Inferior parietal cortex (tissue), 1 donor: ENCODE results near the gene ASMTL.
"Not testable (repeated sequence)": the region's sequence is repeated elsewhere in the genome, so short reads cannot be mapped to it uniquely, and the experiment has no call there.

Source experiments
- DNase-seq: peaks from one replicate; pipeline ENCODE4 v3.0.0-alpha.2; 2016; ENCODE audit errors: extremely low spot score

Gene ASMTL

DNA sequence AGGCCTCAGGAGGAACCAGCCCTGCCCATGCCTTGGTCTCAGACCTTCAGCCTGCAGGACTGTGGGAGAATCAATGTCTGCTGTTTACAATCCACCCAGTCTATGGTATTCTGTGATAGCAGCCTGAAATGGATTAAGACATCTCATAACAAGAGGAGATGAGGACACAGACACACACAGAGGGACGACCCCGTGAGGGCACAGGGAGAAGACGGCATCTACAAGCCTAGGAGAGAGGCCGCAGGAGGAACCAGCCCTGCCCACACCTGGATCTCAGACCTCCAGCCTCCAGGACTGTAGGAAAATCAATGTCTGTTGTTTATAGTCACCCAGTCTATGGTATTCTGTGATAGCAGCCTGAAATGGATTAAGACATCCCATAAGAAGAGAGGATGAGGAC is 64.1 kb downstream of the ASMTL start:
- no peak for DNase-seq

DNA sequence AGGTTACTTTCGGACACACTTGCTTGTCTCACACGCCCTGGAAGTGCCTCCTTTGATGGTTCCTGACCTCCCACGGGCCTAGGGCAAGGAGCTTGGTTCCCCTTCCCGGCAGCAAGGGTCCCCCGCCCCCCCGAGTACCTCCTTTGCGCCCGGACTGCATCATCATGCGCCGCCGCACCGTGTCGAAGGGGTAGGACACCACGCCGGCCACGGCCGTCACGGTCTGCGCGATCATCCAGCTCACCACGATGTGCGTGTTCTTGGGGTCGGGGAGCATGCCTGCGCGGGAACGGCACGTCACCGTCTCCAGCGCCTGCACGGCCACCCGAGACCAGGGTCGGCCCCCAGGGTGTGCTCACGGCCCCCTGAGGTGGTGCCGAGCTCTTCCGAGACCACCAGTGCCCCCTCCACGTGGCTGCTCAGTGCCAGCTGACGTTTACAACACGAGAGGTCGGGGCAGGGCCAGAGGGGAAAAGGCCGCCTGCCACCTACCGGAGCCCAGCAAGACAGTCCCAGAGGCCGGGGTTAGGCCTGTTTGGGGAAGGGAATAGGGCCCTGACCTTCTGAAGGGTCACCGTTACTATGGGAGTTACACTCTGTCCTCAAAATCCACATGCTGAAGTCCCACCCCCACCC is 65.5 kb downstream of the ASMTL start:
- DNase-seq = no peak

DNA sequence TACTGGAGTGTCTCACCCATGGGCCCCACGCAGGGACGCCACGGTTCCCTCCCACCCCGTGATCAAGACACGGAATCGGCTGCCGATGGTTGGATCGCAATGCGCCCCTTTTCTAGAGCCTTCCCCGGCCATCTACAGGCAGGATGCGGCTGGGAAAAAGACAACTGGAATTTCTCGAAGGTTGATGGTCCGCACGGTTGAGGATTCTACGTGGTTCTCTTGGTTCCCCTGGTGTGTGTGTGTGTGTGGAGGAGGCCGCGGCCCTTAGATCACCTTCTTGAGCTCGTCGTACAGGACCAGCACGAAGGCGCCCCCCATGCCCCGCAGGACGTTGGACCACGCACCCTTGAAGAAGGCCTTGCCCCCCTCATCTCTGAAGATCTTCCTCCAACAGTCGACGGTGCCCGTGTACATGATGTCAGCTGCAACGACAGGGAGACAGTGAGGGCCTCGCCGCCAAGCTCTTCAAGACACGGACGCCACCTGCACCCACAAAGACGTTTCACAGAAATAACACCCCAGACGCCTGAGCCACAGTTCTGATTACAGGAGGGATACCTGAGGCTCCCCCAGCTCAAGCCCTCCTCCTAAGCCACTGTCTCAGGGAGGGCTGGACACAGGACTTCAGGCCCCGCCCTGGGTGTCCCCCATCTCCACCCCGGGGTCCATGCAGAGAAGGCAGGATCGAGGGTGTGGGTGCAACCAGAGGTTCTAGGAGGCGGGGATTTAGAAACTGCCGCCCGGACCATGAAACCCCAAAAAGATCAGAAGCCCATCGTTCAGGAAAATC is 66.2 kb downstream of the ASMTL start:
- no peak for DNase-seq

DNA sequence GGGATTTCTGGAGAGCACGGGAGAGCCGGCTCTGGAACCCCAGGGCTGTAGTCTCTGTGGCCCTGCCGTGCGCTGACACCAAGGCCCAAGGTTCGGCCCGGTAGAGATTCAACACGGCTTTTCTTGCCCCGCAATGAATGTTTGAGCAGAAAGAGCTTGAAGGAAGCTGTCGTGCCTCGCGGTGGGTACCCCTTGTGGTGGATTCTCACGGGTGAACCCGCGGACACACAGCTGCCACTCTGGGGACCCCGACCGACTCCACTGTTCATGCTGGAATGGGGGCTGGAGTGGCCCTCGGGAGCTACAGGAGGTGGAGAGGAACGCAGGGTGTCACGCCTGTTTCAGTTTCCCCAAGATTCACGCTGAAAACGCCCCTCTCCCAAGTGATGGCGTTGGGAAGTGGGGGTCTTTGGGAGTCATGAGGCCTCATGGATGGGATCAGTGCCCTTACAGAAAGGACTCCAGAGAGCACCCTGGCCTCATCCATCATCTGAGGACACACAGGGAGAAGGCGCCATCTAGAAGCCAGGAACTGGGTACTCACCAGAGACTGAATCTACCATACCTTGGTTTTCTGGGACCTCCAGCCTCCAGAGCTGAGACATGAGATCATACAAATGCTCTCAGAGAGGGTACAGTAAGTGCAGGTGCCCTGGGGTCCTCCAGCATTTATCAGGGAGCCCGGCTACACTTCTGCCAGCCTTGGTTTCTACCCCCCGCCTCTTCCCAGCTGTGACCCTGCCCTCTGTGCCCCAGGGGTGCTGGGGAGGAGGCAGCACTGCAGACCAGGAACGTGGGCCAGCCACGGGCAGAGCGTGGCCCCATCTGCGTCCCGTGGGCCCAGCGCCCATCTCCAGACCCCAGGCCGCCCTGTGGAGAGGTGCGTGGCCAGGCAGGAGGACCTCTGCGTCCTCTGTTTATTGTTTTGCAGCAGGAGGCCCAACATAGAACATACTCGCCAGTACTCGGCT is 67.2 kb downstream of the ASMTL start:
- DNase-seq = no peak

DNA sequence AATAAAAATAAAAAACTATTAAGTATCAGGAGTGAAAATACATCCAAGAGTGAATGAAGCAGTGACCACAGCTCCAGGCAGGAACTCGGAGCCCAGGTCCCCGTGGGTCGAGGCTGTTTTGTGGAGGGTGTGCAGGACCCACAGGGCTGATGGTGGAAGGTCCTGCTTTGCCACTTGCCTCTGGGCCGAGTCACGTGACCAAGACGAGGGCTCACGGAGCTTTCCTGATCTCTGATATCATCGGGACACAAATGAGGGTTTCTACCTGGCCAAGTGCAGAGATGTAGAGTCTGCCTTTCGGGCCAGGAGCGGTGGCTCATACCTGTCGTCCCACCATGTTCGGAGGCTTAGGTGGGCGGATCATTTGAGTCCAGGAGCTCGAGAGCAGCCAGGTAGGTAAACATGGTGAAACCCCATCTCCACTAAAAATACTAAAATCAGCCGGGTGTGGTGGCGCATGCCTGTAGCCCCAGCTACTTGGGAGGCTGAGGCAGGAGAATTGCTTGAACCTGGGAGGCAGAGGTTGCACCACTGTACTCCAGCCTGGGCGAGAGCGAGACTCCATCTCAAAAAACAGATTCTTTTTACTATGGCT is 68.0 kb downstream of the ASMTL start:
- no peak for DNase-seq

DNA sequence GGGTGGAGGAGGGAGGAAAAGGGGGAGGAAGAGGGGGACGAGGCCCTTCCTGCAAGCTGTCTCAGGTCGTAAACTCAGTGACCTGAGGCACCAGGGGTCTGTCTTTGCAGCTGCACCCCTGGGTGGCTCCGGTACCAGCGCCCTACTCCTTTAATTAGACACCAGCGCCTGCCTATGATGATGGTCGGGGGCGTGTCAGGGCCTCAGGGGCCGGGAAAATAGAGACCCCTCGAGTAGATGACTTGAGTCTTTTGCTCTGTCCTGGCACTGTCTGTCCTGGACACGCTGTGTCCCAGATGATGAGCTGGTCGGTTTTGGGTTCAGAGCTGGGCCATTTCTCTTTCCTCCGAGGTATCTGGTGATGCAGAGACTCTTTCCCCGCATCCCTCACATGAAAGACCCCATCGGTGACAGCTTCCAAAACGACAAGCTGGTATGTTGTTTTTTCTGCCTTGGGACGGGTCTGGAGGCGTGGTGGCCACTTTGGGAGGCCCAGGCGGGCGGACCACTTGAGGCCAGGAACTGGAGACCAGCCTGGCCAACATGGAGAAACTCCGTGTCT is 72.0 kb downstream of the ASMTL start:
- no peak for DNase-seq

DNA sequence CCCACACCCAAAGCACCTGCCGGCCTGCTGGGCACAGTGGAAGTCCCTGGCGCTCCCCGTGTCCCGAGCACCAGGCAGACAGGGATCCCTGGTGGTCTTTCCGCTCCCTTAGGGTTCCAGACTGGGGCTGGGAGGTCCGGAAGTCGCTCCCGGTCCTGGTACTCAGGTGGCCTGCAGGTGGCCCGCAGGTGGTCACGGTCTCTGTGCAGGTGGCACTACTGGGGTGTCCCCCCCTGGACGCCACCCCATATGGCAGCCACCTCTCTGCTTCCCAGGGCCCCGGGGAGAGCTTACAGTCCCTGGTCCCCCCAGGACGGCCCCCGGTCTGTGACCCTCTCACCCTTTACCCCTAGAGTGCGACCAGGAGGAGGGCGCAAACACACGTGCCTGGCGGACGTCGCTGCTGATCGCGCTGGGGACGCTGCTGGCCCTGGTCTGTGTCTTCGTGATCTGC is 74.4 kb downstream of the ASMTL start:
- DNase-seq = no peak

DNA sequence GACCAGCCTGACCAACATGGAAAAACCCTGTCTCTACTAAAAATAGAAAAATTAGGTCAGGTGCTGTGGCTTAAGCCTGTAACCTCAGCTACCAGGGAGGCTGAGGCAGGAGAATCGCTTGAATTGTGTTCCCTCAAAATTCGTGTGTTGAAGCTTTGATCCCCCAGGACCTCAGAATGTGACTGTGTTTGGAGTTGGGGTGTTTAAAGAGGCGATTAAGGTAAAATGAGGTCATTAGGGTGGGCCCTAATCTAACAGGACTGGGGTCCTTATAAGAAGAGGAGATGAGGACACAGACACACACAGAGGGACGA is 84.4 kb downstream of the ASMTL start:
- DNase-seq = no peak

DNA sequence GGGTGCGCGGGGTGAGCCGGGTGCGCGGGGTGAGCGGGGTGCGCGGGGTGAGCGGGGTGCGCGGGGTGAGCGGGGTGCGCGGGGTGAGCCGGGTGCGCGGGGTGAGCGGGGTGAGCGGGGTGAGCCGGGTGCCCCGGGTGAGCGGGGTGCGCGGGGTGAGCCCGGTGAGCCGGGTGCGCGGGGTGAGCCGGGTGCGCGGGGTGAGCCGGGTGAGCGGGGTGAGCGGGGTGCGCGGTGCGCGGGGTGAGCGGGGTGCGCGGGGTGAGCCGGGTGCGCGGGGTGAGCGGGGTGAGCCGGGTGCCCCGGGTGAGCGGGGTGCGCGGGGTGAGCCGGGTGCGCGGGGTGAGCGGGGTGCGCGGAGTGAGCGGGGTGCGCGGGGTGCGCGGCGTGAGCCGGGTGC is 86.3 kb downstream of the ASMTL start:
- DNase-seq = not testable (repeated sequence)

DNA sequence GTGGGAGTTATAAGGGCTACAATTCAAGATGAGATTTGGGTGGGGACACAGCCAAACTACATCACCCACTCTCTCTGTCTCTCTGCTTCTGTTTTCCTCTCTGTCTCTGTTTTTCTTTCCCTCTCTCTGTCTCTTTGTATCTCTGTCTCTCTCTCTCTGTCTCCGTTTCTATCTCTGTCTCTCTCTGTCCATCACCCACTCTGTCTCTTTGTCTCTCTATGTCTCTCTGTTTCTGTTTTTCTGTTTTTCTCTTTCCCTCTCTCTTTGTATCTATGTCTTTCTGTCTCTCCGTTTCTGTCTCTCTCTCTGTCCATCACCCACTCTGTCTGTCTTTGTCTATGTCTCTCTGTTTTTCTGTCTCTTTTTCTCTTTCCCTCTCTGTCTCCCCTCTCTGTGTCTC is 90.8 kb downstream of the ASMTL start:
- no peak for DNase-seq

DNA sequence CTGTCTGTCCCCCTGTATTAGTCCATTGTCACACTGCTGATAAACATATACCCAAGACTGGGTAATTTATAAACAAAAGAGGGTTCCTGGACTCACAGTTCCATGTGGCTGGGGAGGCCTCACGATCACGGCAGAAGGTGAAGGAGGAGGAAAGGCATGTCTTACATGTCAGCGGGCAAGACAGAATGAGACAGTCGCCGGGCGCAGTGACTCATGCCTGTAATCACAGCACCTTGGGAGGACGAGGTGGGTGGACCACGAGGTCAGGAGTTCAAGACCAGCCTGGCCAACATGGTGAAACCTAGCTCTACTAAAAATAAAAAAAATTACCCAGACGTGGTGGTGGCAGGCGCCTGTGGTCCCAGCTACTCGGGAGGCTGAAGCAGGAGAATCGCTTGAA is 91.4 kb downstream of the ASMTL start:
- DNase-seq = no peak

DNA sequence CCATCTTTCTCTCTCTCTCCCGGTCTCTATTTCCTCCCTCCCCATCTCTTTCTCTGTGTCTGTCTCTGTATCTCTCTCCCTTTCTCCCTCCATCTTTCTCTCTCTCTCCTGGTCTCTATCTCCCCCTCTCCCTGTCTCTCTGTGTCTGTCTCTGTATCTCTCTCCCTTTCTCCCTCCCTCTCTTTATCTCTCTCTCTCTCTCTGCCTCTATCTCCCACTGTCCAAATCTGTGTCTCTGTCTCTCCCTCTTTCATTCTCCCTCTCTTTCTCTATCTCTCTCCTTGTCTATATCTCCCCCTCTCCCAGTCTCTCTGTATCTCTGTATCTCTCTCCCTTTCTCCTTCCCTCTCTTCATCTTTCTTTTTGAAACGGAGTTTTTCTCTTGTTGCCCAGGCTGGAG is 92.5 kb downstream of the ASMTL start:
- no peak for DNase-seq

DNA sequence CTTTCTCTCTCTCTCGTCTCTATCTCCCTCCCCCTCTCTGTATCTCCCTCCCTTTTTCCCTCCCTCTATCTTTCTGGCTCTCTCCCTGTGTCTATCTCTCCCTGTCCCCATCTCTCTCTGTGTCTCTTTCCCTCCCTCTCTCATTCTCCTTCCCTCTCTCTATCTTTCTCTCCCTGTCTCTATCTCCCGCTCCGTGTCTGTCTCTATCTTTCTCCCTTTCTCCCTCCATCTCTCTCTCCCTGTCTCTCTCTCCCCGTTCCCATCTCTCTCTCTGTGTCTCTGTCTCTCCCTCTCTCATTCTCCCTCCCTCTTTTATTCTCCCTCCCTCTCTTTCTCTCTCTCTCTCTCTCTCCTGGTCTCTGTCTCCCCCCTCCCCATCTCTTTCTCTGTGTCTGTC is 93.2 kb downstream of the ASMTL start:
- no peak for DNase-seq

DNA sequence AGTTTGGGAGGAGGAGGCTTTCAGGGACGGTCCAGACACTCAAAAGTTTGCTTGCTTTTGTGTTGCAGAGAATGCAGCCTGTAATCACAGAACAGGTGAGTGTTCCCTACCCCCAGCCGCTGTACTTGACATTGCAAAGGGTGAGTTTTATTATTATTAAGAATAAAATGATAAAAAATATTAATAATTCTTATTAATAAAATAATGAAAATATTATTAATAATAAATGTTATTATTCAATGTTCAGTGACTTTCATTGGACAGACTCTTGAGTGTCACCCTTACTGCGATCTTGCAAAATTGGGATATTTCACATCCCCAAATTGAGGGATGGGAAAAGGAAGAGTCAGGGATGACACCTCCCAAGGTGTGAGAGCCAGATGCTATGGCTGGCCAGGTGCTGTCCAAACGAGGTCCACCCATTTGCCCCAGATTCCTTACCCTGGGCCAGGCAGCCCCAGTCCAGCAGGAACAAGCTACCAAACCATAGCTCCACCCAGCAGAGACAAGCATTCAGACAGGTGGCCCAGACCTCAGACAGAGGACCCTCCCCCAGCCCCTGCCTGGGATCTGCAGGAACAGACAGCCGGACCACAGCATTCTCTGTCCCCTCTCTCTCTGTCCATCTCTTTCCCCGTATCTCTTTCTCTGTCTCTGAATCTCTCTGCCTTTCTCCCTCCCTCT is 93.8 kb downstream of the ASMTL start:
- DNase-seq = no peak

DNA sequence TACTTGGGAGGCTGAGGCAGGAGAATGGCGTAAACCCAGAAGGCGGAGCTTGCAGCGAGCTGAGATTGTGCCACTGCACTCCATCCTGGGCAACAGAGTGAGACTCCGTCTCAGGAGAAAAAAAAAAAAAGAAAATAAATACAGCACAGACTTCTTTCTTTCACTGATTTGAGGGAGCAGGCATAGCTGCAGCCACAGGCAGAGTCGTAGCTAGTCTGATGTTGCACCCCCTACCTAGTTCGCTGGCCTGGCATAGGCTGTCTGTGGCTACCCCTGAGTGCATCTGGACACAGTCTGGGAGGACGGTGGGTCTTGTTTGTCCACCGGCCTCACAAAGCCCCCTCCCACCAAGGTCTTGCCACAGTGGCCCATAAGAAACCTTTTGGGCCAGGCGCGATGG is 94.7 kb downstream of the ASMTL start:
- DNase-seq = no peak

DNA sequence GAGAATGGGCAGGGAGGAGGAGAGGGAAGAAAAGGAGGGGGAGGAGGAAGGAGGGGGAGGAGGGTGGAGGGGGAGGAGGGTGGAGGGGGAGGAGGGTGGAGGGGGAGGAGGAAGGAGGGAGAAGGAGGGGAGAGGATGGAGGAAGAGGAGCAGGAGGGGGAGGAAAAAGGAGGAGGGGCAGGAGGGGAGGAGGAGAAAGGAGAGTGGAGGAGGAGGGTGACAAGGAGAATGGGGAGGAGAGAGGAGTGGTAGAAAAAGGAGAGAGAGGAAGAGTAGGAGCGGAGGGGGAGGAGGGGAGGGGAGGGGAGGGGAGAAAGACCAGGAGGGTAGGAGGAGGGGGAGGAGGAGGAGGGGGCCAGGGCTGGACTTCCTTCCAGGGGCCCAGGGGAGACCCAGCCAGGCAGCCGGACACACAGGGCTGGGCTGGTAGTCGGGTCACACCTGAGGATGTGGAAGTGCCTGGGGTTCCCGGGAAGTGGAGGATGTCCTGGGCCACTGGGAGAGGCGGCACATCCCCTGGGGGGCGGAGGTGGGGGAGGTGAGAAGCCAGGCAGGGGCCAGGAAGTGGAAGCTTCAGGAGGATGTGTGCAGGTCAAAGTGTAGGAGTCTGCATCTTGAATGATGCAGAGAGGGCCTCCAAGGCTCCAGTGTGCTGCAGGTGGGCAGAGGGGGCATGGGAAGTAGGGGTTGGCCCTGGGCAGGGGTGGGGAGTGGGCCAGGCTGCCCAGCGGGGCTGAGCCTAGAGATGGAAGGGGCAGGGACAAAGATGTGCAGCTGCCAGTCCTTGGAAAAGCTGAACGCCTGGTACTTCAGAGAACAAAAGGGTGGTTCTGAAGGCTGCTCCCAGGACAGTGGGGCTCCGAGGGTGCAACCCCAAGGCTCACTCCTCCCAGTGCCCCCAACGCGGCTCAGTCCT is 97.3 kb downstream of the ASMTL start:
- no peak for DNase-seq

DNA sequence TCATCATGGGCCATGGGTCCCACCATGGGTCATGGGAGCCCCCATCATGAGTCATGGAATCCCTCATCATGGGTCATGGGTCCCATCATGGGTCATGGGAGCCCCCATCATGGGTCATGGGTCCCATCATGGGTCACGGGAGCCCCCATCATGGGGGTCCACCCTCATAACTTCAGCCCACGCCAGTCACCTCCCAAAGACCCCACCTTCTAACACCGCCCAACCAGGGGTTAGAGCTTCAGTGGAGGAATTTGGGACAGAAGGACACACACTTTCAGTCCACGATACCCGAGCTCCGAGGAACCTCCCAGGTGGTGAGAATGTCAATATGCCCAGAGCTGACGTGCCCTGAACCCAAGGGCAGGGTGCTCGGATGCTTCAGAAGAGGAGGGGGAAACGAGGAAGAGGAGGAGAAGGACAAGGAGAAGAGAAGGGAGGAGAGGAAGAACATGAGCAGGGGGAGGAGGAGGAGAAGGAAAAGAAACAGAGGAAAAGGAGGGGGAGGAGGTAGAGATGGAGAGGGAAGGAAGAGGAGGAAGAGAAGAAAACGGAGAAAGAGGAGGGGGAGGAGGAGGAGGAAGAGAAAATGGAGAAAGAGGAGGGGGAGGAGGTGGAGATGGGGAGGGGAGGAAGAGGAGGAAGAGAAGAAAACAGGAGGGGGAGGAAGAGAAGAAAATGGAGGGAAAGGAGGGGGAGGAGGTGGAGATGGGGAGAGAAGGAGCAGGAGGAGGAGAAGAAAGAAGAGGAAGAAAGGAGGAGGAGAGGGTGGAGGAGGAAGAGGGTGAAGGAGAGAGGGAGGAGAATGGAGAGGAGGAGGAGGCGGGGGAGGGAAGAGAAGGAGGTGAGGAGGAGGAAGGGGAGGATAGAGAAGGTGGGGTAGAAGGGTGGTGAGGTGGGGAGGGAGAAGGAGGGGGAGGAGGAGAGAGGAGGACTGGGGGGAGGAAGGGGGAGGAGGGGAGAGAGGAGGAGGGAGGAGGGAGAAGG is 98.4 kb downstream of the ASMTL start:
- no peak for DNase-seq
